ENCODE data around the gene ADAMTSL3.

- no peak for TF ChIP-seq CTCF (IDR thresholded peaks at IDR 0.05)
- TF ChIP-seq EZH2 (IDR thresholded peaks at IDR 0.05; ENCODE audit: borderline replicate concordance, insufficient read depth, low read depth, low read length, poor library complexity, severe bottlenecking) = no peak
Measured at GRCh38 chr15:83626171-83626802, 27.6 kb upstream of the ADAMTSL3 start.
